NCI-H2029 treated with DMSO at 0.1 percent for 48 hours (cell line): Measurements from ENCODE around the gene PBXIP1.

ENCODE experiments used
- DNase-seq: peaks from one replicate; lab custom pipeline; 2025; lab: John Stamatoyannopoulos, UW

PBXIP1 gene

GRCh38 chr1:154956544-154956941, 644 bp upstream of the PBXIP1 start:
- no peak for DNase-seq

DNA sequence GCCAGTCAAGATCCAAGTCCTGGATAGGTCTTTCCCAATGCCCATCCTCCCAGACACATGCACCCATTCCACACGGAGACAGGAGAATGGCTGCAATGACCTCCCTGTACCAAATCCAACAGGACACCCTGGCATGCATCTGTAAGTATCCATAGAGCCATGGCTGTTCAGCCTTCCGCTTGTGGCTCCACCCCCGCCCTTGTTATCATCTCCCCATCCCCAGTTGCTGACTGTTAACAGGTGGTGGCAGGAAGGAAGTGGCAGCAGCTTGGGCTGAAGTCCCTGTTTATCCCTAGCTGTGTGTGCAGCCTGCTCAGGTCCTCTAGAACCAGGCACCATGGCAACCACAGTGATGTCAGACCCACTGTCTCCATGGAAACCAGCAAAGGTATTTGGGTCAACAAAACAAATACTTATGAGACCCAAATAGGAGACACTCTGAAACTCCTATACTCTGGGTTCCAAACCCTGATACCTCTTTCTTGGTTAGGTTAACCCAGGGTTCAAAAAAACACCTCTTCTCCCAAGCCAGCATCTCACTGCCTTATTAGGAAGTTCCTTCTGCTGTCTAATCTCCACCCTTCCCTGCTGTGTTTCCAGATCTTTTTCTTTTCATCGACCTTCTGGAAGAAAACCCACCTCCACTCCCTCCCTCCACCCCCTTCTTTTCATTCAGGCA, 721 bp downstream of the PBXIP1 start:
- DNase-seq: peak; percentile 23

- DNase-seq: no peak
Observed at GRCh38 chr1:154954541-154954940, 1.4 kb downstream of the PBXIP1 start.

DNA sequence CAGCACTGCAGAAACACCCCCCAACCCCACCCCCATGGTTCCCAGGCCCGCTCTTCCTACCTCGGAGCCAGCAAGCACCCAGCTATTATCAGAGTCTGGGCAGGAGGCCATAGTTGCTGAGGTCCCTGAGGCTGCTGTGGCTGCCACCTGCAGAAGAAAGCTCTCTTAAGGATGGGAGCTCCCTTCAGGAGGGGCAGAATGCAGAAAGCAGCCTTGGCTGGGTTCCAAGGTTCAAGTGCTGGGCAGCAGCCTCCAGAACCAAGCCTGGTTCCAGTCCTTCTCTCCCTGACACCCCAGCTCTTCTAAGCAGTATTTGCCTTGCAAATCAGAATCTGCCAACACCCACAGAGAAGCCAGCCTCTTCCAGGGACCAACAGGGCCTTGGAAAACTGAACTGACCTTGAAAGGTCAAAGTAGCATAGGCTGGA, 2.3 kb downstream of the PBXIP1 start:
- no peak for DNase-seq

DNA sequence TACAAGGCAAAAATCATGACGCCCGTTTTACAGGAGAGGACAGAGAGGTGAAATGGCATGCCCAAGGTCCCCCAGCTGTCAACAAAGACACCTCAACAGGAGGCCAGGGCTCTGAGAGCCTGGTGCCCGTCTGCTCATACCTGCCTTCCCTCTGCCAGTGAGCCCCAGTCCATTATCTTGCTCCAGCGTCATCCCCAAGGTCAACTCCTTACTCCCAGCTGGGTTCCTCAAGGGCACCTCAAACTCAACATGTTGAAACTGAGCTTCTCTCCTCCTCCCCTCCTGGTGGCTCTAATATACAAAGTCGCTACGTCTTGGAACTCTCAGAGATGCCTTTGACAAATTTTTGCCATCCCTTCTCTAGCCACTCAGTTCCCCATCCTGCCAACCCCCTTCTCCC, 3.2 kb downstream of the PBXIP1 start:
- DNase-seq: no peak

DNA sequence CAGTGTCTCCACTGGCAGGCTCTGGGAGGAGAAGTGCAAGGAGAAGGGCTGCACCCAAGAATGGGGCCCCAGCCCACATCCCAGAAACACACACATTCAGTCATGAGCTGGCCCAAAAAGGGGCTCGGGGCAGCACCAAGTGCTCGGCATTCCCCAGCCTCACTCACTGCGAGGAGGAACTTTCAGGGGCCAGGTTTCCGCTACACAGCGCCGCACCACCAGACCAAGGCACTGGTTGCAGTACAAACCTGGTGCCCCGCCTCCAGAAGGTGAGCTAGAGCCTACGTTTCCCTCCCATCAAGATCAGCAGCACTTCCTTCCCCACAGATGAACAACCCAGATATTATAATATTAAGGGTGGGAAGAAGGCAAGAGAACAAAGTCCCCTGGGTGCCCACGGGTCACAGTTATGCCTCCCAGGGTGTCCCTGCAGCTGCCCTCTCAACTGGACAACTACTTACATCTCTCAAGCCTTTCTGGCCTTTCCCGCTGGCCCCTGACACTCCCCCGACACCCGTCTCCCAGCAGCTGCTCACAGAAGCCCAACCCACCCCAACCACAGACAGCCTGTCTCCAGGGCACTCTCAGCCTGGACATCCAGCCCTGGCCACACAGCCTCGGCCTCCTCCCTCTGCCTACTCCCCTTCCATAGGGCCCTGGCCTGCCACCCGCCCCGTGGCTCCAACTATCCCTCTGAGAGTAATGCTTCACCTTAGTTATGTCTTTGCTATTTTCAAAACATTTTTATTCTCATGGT, 3.8 kb downstream of the PBXIP1 start:
- no peak for DNase-seq

DNA sequence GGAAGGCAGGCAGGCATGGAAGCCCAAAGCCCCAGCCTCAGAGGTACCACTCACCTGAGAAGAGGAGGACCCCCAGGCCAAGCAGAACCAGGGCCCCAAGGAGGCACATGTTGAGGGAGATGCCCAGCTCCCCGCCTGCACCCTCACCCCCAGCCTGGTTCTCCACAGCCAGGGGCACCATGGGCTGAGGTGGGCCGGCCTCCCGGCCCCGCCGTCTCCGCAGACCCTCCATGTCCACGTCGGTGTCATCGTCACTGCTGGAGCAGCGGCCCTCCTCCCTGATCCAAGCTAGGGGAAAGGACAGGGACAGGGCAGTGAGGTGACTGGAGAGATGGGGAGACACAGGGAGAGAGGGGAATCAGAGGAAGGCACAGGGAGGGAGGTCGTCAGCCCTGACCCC, 7.8 kb downstream of the PBXIP1 start:
- no peak for DNase-seq

DNA sequence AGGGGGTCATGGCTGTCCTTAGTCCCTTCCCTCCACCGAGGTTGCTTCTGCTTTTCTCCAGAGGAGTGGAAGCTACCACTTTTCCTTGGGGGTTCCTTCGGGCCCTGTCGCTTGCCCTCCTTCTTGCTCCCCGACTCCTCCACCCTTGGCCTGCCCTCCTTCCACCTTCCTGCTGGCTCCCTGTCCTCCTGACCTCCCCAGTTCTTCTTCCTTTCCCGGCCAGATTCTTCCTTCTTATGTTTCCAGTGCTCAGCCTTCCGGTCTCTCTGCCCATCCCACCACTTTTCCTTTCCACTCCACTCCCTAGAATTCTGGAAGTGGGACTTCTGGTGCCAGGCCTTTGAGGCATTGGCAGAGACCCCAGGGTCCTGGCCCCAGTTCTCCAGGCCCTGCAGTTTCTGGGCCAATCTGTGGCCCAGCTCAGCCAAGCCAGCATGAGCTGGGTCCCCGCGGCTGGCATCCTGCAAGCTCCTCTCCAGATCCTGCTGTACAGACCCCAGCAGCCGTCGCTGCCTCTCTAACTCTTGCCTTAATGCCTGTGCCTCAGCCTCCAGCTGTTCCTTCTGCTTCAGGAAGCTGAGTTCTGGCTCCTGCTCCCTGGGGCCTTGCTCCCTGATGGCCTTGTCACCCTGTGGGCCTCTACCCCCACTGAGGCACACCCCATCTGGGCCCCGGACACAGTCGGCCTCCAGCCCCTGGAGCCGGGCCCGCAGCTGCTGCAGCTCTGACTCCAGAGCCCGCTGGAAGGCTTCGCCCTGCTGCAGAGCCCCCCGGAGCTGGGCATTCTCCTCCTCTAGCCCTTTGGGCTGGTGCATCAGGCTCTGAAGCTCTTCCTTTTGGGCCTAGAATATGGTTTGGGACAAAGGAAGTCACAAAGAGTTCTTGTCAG, 9.7 kb downstream of the PBXIP1 start:
- no peak for DNase-seq

GRCh38 chr1:154945160-154945961, 10.5 kb downstream of the PBXIP1 start:
- DNase-seq: no peak

GRCh38 chr1:154944401-154945159, 11.3 kb downstream of the PBXIP1 start:
- no peak for DNase-seq

DNA sequence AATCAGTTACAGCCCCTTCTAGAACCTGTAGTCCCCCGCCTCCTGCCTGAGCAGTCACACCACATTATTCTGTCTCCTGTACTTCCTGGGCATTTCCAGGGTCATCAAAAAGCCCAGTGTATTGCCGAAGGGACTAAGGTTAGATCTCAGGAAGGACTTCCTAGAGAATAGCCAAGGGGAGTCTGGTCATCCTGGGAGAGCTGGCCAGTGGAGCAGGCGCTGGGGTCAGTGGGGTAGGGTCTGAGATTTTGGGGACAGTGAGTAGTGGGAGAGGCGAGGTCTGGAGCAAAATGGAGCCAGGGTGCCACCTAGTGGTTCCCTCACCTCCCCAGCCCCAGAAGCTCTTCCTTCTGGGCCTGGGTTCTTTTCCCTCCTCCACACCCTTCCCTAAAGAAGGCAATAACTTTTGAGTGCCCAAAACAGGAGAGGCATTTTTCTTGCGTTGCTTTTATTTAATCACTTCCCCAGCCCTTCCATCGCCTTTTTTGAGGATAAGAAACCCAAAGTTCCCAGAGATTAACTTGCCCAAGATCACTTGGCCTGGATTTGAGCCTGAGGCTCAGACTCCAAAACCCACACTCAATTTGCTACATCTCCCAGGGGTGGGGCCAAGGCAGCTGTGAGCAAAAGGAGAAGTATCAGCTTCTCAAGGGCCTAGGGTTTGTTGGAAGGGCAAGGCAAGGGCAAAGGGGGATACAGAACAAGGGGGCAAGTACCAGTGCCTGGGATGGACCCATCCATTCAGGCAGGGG, 12.1 kb downstream of the PBXIP1 start:
- no peak for DNase-seq

GRCh38 chr1:154941333-154942013, 14.4 kb downstream of the PBXIP1 start:
- DNase-seq: no peak

- DNase-seq: no peak
Observed at GRCh38 chr1:154940651-154941194, 15.2 kb downstream of the PBXIP1 start.

DNA sequence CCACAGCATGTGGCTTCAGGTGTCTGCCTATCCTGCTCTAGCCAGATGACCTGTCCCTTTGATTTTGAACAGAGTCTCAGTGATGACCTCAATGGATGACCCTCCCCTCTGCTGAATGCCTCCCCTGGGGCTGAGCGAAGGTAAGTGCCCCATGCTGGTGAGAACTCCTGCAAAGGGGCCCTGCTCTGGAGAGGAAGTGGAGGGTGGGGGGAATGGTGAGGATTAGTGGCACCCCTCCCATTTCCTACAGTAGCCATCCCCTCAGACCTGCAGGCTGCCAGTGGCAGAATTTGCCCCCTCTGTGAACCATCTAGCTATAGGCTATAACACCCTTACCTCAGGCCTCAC, 15.7 kb downstream of the PBXIP1 start:
- no peak for DNase-seq

GRCh38 chr1:154938604-154939399, 17.1 kb downstream of the PBXIP1 start:
- DNase-seq: no peak

DNA sequence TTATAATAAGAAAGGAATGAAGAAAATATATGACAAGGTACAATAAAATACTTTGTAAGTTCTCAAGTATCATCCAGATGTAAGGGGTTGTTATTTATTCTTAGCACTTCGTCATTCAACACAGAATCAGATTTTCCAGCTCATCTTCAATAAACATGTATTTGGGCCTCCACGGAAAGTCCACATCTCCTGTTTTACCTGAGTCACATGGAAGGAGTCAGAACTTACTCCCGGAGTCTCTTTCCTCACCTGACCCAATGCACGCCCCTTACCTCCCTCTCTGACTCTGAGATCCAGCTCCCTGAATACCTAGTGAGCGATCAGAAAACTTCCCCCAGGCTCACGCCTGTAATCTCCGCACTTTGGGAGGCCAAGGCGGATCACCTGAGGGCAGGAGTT, 17.9 kb downstream of the PBXIP1 start:
- DNase-seq: no peak

DNA sequence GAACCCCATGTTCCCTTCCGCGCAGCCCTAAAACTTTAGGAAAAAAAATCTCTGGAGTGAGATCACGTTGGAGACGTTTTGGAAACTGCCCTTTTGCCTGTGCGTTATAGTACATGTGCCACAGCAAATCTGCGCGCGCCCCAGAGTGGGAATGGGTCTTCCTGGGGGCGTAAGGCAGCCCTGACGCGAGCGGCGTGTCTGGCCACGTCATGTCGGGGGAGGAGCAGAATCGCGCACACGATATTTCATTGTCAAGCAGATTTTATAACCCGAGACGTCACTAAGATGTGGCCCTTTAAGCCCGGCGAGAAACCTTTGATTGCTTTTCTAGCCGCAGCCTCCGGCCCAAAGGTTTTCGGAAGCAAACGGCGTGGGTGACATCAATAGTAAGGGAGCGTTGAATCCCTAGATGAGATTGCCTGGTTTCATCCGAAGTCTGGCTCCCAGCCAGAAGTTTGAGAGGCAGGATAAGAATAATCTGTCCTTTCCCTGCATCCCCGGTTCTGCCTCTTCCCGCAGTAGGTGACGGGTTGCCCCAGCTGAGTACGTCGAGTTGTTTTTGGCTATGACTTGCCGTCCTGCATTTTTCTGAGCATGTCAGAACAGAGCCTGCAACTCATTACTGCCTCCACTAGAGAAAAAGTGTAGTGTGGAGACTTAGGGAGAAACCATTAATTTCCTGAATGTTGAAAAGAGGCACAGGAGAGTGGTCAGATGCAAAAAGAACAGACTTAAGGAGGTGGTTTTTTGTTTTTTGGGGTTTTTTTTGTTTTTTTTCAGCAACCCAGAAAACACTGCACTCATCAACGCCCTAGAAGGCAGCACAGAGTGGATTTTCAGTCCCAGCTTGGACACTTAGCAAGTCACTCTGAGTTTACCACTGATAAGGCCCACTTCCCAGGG, 18.6 kb downstream of the PBXIP1 start:
- DNase-seq: peak; percentile 93
